ENCODE data around the gene PLPP1. TPM values are rescaled to one million over a fixed set of nuclear protein-coding genes. Genes with fewer than 3 reads are reported as not detected.

The PLPP1 gene
- total and polyA plus RNA-seq, 2 of the 13 experiments (the other 11 are each of a cell fraction or from before 2014, with no cell fraction given) = 7.3 to 12.1 TPM

GRCh38 chr5:55453211-55453610, 81.6 kb downstream of the PLPP1 start (continued):
- TF ChIP-seq SOX6 (IDR thresholded peaks at IDR 0.05) (no peak), SOX6 (CRISPR knock-in tag; IDR thresholded peaks at IDR 0.05) (no peak), NAIF1 (CRISPR knock-in tag; IDR thresholded peaks at IDR 0.05; ENCODE audit: borderline replicate concordance) (no peak), ISL2 (CRISPR knock-in tag; IDR thresholded peaks at IDR 0.05) (no peak), UBTF (CRISPR knock-in tag; IDR thresholded peaks at IDR 0.05) (no peak)

- no peak for FAIRE-seq
- BruUV-seq (replicated peaks) = no TSS peak
Measured at GRCh38 chr5:55451976-55452375, 82.8 kb downstream of the PLPP1 start.

More at GRCh38 chr5:55451976-55452375, 82.8 kb downstream of the PLPP1 start:
- Histone ChIP-seq H3K9me3 (ENCODE audit: low read length) (no peaks in the 10 kb centered on the region), H3K27me3 (ENCODE audit: control insufficient read depth in 1 of 2, insufficient read depth in 2 of 2, low read length in 2 of 2) (no peaks in the 10 kb centered on the region), H3K4me3 (replicated peaks in 1 of 3; ENCODE audit: insufficient read depth in 1 of 3, low read depth in 2 of 3, low read length in 3 of 3) (no peak overlapping the region), H2AFZ (ENCODE audit: low read length) (no peak overlapping the region), H4K20me1 (ENCODE audit: insufficient read depth, low read length) (no peaks in the 10 kb centered on the region), H3K36me3 (replicated peaks in 1 of 2; ENCODE audit: control insufficient read depth in 1 of 2, insufficient read depth in 2 of 2, low read length in 2 of 2) (no peaks in the 10 kb centered on the region), H3K4me1 (ENCODE audit: insufficient read depth, low read length) (peaks cover 9% of the 10 kb centered on the region), H3K4me2 (ENCODE audit: low read depth, low read length) (no peak overlapping the region), H3K9ac (ENCODE audit: insufficient read depth, low read depth, low read length) (no peak overlapping the region), H3K79me2 (ENCODE audit: insufficient read depth, low read length) (no peaks in the 10 kb centered on the region), H3K27ac (ENCODE audit: extremely low read length, insufficient read depth, low read length) (no peak overlapping the region)
- ChIA-PET POLR2A (no interaction called here), CTCF (ENCODE audit: low intra/inter-chr PET ratio, low total read pairs) (no interaction called here)
- in situ Hi-C loops (cut with HindIII; ENCODE audit: extremely low pct_ligation_motif_present, low pct_unique_long_range_greater_than_20kb) (no loop called here), intact Hi-C loops (cut with micrococcal nuclease; ENCODE audit: unreplicated experiment) (no loop called here)
- ATAC-seq (no peak), DNase-seq (ENCODE audit: low spot score) (no peak)
- 91% methylated on average over 1 of the region's 2 CpGs for WGBS (ENCODE audit: low lambda C conversion rate)
- no peak for TF ChIP-seq YEATS2 (CRISPR knock-in tag; IDR thresholded peaks at IDR 0.05; ENCODE audit: borderline replicate concordance)

Data from HepG2 (cell line).